ENCODE results near the gene ILDR2. TPM values are rescaled to one million over a fixed set of nuclear protein-coding genes. Genes with fewer than 3 reads are reported as not detected.

Gene ILDR2
- total RNA-seq, 2 donors from 2014 or later, result 1.00 to 1.4 TPM

DNA sequence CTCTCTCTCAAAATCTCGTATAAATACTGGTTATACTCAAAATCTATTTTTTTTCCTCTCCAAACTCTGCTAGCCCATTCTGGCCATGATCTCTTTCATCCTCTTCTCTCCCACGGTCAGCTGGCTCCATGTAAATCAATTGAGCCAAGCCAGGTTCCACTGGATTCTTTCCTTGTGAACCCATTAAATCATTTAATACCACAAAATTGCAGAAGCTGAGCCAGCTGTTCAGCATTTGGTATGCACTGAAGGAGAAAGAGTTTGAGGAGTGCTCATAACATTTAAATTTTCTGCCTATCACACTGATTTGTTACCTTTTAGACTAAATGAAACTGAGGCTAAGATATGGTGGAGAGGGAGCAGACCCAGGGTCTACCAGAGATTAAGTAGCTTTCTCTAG, 70.2 kb downstream of the ILDR2 start:
- no peaks in the 10 kb centered on the region for H3K27me3 Mint-ChIP-seq (ENCODE audit: insufficient read depth)
- H3K4me1 Mint-ChIP-seq, result no peaks in the 10 kb centered on the region
- H3K36me3 ChIP-seq (ENCODE audit: control insufficient read depth, insufficient read depth, low read length), result no peaks in the 10 kb centered on the region
- no peaks in the 10 kb centered on the region for H3K27me3 ChIP-seq (ENCODE audit: control insufficient read depth, insufficient read depth, low read length, poor library complexity, severe bottlenecking)
- H3K9me3 Mint-ChIP-seq, result no peaks in the 10 kb centered on the region
- H3K4me3 ChIP-seq (ENCODE audit: low read length), result no peak overlapping the region
- H3K27ac Mint-ChIP-seq, result no peak overlapping the region
- no peak for TF ChIP-seq CTCF (conservative IDR thresholded peaks at IDR 0.05)
- no peak for DNase-seq
- H3K36me3 Mint-ChIP-seq (ENCODE audit: low read depth), result no peaks in the 10 kb centered on the region
- 89 to 90% methylated on average over 2 of the region's 2 CpGs for WGBS, 2 experiments (ENCODE audit: insufficient coverage in 1 of 2, insufficient read length in 1 of 2)
- H3K4me1 ChIP-seq (ENCODE audit: control insufficient read depth, insufficient read depth, low read length), result no peaks in the 10 kb centered on the region
- H3K27ac ChIP-seq (ENCODE audit: low read depth, low read length), result no peak overlapping the region
- H3K4me3 Mint-ChIP-seq, result no peak overlapping the region
- no peak overlapping the region for H3K9ac ChIP-seq (ENCODE audit: extremely low read depth, low read length, poor library complexity, severe bottlenecking)
- no peaks in the 10 kb centered on the region for H3K9me3 ChIP-seq (ENCODE audit: control insufficient read depth, low read length)

GRCh38 chr1:166903232-166903631, 72.1 kb downstream of the ILDR2 start:
- Mint-ChIP-seq H3K27ac (no peak overlapping the region), H3K9me3 (peaks cover 4% of the 10 kb centered on the region), H3K36me3 (ENCODE audit: low read depth) (no peaks in the 10 kb centered on the region), H3K4me1 (no peaks in the 10 kb centered on the region), H3K4me3 (no peak overlapping the region), H3K27me3 (ENCODE audit: insufficient read depth) (peaks cover 2% of the 10 kb centered on the region)
- Histone ChIP-seq H3K4me3 (ENCODE audit: low read length) (no peak overlapping the region), H3K27ac (ENCODE audit: low read depth, low read length) (no peak overlapping the region), H3K4me1 (ENCODE audit: control insufficient read depth, insufficient read depth, low read length) (no peaks in the 10 kb centered on the region), H3K27me3 (ENCODE audit: control insufficient read depth, insufficient read depth, low read length, poor library complexity, severe bottlenecking) (no peaks in the 10 kb centered on the region), H3K9ac (ENCODE audit: extremely low read depth, low read length, poor library complexity, severe bottlenecking) (no peak overlapping the region), H3K9me3 (ENCODE audit: control insufficient read depth, low read length) (peaks cover 3% of the 10 kb centered on the region), H3K36me3 (ENCODE audit: control insufficient read depth, insufficient read depth, low read length) (no peaks in the 10 kb centered on the region)
- WGBS, 2 experiments (ENCODE audit: insufficient coverage in 1 of 2, insufficient read length in 1 of 2), result 88% methylated on average over 1 of the region's 1 CpG; no CpG with 5 or more reads in 1 of the 2 experiments
- no peak for DNase-seq
- no peak for TF ChIP-seq CTCF (conservative IDR thresholded peaks at IDR 0.05)

- DNase-seq, result no peak
- H3K4me3 ChIP-seq (ENCODE audit: low read length), result no peak overlapping the region
- no peaks in the 10 kb centered on the region for H3K27me3 ChIP-seq (ENCODE audit: control insufficient read depth, insufficient read depth, low read length, poor library complexity, severe bottlenecking)
- H3K27ac ChIP-seq (ENCODE audit: low read depth, low read length), result no peak overlapping the region
- H3K9ac ChIP-seq (ENCODE audit: extremely low read depth, low read length, poor library complexity, severe bottlenecking), result no peak overlapping the region
- H3K4me3 Mint-ChIP-seq, result no peak overlapping the region
- no peaks in the 10 kb centered on the region for H3K36me3 Mint-ChIP-seq (ENCODE audit: low read depth)
- H3K36me3 ChIP-seq (ENCODE audit: control insufficient read depth, insufficient read depth, low read length), result no peaks in the 10 kb centered on the region
- H3K4me1 ChIP-seq (ENCODE audit: control insufficient read depth, insufficient read depth, low read length), result no peaks in the 10 kb centered on the region
- no peak overlapping the region for H3K27ac Mint-ChIP-seq
- H3K27me3 Mint-ChIP-seq (ENCODE audit: insufficient read depth), result peaks cover 2% of the 10 kb centered on the region
- H3K4me1 Mint-ChIP-seq, result no peaks in the 10 kb centered on the region
- H3K9me3 Mint-ChIP-seq, result peaks cover 14% of the 10 kb centered on the region
- 78% methylated on average over 1 of the region's 1 CpG; no CpG with 5 or more reads in 1 of the 2 experiments for WGBS, 2 experiments (ENCODE audit: insufficient coverage in 1 of 2, insufficient read length in 1 of 2)
- no peak for TF ChIP-seq CTCF (conservative IDR thresholded peaks at IDR 0.05)
- H3K9me3 ChIP-seq (ENCODE audit: control insufficient read depth, low read length), result peaks cover 12% of the 10 kb centered on the region
Measured at GRCh38 chr1:166902279-166902678, 73.1 kb downstream of the ILDR2 start.
